Loucy (cell line): ENCODE data around the gene FER.

Experiments
- H2AFZ ChIP-seq: fragments of 200-600 bp; sonication (generic); 2 replicates; pipeline ENCODE4 v1.6.0; 2016; ENCODE audit warnings: antibody characterized with exemption, mild to moderate bottlenecking, low read length, moderate library complexity
- H3F3A ChIP-seq: fragments of 200-600 bp; 2 replicates; pipeline ENCODE4 v1.6.0; 2016; ENCODE audit warnings: antibody characterized with exemption, low read depth, mild to moderate bottlenecking
- H3K27me3 ChIP-seq: fragments of 200-600 bp; sonication (generic); 2 replicates; pipeline ENCODE4 v1.6.1; 2014; ENCODE audit warnings: low read length, mild to moderate bottlenecking; ENCODE audit not compliant: insufficient read depth, poor library complexity, severe bottlenecking
- H3K36me3 ChIP-seq: fragments of 200-600 bp; sonication (generic); 2 replicates; pipeline ENCODE4 v1.6.1; 2016; ENCODE audit warnings: low read length; ENCODE audit not compliant: insufficient read depth
- H3K4me1 ChIP-seq: fragments of 200-600 bp; sonication (generic); 2 replicates; pipeline ENCODE4 v1.5.1; 2014; ENCODE audit warnings: low read length, mild to moderate bottlenecking; ENCODE audit not compliant: insufficient read depth, poor library complexity, severe bottlenecking
- H3K4me2 ChIP-seq: fragments of 200-600 bp; sonication (generic); 2 replicates; pipeline ENCODE4 v1.6.0; 2014; ENCODE audit warnings: antibody characterized with exemption, low read length, low read depth, mild to moderate bottlenecking; ENCODE audit not compliant: poor library complexity, severe bottlenecking
- H3K4me3 ChIP-seq: fragments of 200-600 bp; sonication (generic); 2 replicates; pipeline ENCODE4 v1.5.1; 2014; ENCODE audit warnings: low read length, mild to moderate bottlenecking, mixed read lengths; ENCODE audit not compliant: poor library complexity, severe bottlenecking
- H3K79me2 ChIP-seq: fragments of 200-600 bp; sonication (generic); 2 replicates; pipeline ENCODE4 v1.6.1; 2014; ENCODE audit warnings: low read length; ENCODE audit not compliant: insufficient read depth
- H3K9ac ChIP-seq: fragments of 200-600 bp; sonication (generic); 2 replicates; pipeline ENCODE4 v1.6.0; 2014; ENCODE audit warnings: mild to moderate bottlenecking, low read depth, low read length, moderate library complexity; ENCODE audit not compliant: poor library complexity, severe bottlenecking
- H3K9me2 ChIP-seq: fragments of 200-600 bp; sonication (generic); replicated peaks from 2 replicates; pipeline ENCODE4 v1.6.1; 2016; ENCODE audit warnings: low read depth, low read length, mixed read lengths
- H3K9me3 ChIP-seq: fragments of 200-600 bp; sonication (generic); 2 replicates; pipeline ENCODE4 v1.6.1; 2014; ENCODE audit warnings: mild to moderate bottlenecking, antibody characterized with exemption, low read length, low read depth; ENCODE audit not compliant: insufficient read depth
- H4K20me1 ChIP-seq: fragments of 200-600 bp; sonication (generic); 2 replicates; pipeline ENCODE4 v1.6.0; 2014; ENCODE audit warnings: antibody characterized with exemption, low read length, mild to moderate bottlenecking; ENCODE audit not compliant: insufficient read depth, poor library complexity, severe bottlenecking
- EZH2phosphoT487 ChIP-seq: fragments of 200-600 bp; IDR thresholded peaks from 2 replicates; pipeline ENCODE4 v1.6.1; 2018; ENCODE audit warnings: antibody characterized with exemption, mild to moderate bottlenecking, moderate library complexity, borderline replicate concordance
- TF ChIP-seq, protein P1 (sequence below): fragments of 200-600 bp; sonication (generic); conservative IDR thresholded peaks from 2 replicates; pipeline ENCODE4 v1.5.1; 2014; ENCODE audit warnings: mild to moderate bottlenecking, antibody characterized with exemption, low read length

Gene FER

DNA sequence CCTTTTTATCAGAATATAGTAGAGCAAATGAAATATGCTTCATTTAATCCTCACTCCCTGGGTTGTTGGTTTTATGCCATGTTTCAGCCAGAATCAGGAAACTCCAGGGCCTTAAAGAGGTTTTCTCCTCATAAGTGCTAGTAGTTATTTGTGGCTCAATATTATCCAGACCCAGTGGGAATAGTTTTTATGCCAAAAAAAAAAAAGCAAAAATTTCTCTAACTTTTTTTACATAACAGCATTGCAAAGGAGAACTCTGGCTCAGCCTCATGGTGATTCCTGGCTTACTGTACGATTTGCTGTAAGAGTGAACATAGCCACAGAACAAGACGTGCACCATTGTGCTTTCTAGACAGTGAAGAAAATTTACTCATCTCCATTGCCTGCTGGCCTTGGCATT is 429.5 kb downstream of the FER start:
- H3K4me2 ChIP-seq: no peak overlapping the region
- TF ChIP-seq, protein P1, sequence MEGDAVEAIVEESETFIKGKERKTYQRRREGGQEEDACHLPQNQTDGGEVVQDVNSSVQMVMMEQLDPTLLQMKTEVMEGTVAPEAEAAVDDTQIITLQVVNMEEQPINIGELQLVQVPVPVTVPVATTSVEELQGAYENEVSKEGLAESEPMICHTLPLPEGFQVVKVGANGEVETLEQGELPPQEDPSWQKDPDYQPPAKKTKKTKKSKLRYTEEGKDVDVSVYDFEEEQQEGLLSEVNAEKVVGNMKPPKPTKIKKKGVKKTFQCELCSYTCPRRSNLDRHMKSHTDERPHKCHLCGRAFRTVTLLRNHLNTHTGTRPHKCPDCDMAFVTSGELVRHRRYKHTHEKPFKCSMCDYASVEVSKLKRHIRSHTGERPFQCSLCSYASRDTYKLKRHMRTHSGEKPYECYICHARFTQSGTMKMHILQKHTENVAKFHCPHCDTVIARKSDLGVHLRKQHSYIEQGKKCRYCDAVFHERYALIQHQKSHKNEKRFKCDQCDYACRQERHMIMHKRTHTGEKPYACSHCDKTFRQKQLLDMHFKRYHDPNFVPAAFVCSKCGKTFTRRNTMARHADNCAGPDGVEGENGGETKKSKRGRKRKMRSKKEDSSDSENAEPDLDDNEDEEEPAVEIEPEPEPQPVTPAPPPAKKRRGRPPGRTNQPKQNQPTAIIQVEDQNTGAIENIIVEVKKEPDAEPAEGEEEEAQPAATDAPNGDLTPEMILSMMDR: no peak
- no peak for TF ChIP-seq EZH2phosphoT487

DNA sequence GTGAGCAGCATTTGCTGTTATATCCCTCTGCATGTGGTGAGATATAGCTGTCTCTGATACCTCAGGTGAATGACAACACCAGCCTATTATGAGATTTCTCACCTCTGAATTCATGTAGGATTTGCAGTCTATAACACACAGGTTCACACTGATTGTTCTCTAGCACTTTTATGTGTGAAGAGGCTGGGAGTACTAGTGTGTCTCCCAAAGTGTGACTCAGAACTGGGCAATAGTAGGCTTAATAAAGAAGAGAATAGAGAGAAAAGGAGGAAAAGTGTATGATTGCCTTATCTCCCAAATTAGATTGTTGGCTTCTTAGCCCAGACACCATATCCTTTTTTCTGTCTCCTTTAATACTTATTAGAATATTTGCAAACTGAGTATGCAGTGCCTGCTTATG is 430.1 kb downstream of the FER start:
- Histone ChIP-seq H3K36me3 (no peaks in the 10 kb centered on the region; the same call in 1 of the 2 replicates), H3K27me3 (no peaks in the 10 kb centered on the region), H3K9ac (no peak overlapping the region), H3F3A (no peaks in the 10 kb centered on the region), H3K9me3 (no peaks in the 10 kb centered on the region), H3K4me1 (no peaks in the 10 kb centered on the region), H2AFZ (no peak overlapping the region), H3K4me2 (no peak overlapping the region), H3K79me2 (no peaks in the 10 kb centered on the region), H3K4me3 (no peak overlapping the region), H3K9me2 (no peaks in the 10 kb centered on the region), H4K20me1 (no peaks in the 10 kb centered on the region)
- TF ChIP-seq, protein P1: no peak
- TF ChIP-seq EZH2phosphoT487: no peak

More for the DNA sequence above, 429.5 kb downstream of the FER start:
- H3K4me1 ChIP-seq: no peaks in the 10 kb centered on the region
- H3K79me2 ChIP-seq: no peaks in the 10 kb centered on the region
- no peaks in the 10 kb centered on the region for H3F3A ChIP-seq
- no peak overlapping the region for H3K4me3 ChIP-seq
- no peaks in the 10 kb centered on the region for H3K9me3 ChIP-seq
- no peaks in the 10 kb centered on the region; the same call in 1 of the 2 replicates for H3K36me3 ChIP-seq
- H3K9me2 ChIP-seq: no peaks in the 10 kb centered on the region
- H4K20me1 ChIP-seq: no peaks in the 10 kb centered on the region
- no peak overlapping the region for H2AFZ ChIP-seq
- no peak overlapping the region for H3K9ac ChIP-seq
- no peaks in the 10 kb centered on the region for H3K27me3 ChIP-seq

DNA sequence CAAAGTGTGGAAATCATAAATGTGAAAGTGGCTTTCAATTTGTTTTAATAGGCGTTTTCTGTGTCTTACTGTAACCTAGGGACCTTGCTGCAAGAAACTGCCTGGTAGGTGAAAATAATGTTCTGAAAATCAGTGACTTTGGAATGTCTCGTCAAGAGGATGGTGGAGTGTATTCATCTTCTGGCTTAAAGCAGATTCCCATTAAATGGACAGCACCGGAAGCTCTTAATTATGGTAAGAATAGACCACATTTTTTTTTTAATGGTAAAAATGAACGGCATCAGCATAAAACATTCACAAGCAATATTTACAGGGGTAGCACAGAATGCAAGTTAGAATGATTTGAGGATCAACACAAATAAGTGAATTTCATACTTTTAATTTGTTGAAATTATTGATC is 433.0 kb downstream of the FER start:
- Histone ChIP-seq H3K9me2 (no peaks in the 10 kb centered on the region), H3K9ac (no peak overlapping the region), H3K4me3 (no peak overlapping the region), H3K36me3 (no peaks in the 10 kb centered on the region; the same call in 1 of the 2 replicates), H3F3A (no peaks in the 10 kb centered on the region), H3K4me1 (peaks cover 5% of the 10 kb centered on the region), H3K27me3 (no peaks in the 10 kb centered on the region), H3K9me3 (no peaks in the 10 kb centered on the region), H3K4me2 (no peak overlapping the region), H4K20me1 (no peaks in the 10 kb centered on the region), H2AFZ (no peak overlapping the region), H3K79me2 (no peaks in the 10 kb centered on the region)
- TF ChIP-seq, protein P1: no peak
- TF ChIP-seq EZH2phosphoT487: no peak
